GM23338 (cell line): Measurements from ENCODE around the gene LIPA. TPM values are rescaled to one million over a fixed set of nuclear protein-coding genes. Genes with fewer than 3 reads are reported as not detected.

ENCODE experiments used
- ATAC-seq: fragments of 200-7000 bp; cut with Tn5 transposase; 3 replicates; pipeline ENCODE4 v1.9.1; 2020
- DNase-seq: peaks from one replicate; pipeline ENCODE4 v3.0.0-alpha.2; 2015; ENCODE audit warnings: low spot score
- H2AFZ ChIP-seq: fragments of 200-600 bp; sonication (generic); 2 replicates; pipeline ENCODE4 v1.8.0; 2016; ENCODE audit warnings: antibody characterized with exemption, mild to moderate bottlenecking, moderate library complexity
- H3F3A ChIP-seq: fragments of 200-600 bp; sonication (generic); replicated peaks from 2 replicates; pipeline ENCODE4 v1.8.0; 2017; ENCODE audit warnings: antibody characterized with exemption, mixed run types, low read depth
- H3K27ac ChIP-seq: fragments of 200-600 bp; sonication (generic); 2 replicates; pipeline ENCODE4 v1.6.1; 2016; ENCODE audit warnings: low read depth
- H3K27me3 ChIP-seq: fragments of 200-600 bp; sonication (generic); 2 replicates; pipeline ENCODE4 v1.8.0; 2016; ENCODE audit warnings: mild to moderate bottlenecking, mixed run types, moderate library complexity; ENCODE audit not compliant: insufficient read depth
- H3K36me3 ChIP-seq: fragments of 200-600 bp; sonication (generic); 2 replicates; pipeline ENCODE4 v1.8.0; 2016; ENCODE audit warnings: mild to moderate bottlenecking; ENCODE audit not compliant: insufficient read depth
- H3K4me1 ChIP-seq: fragments of 200-600 bp; sonication (generic); 2 replicates; pipeline ENCODE4 v1.8.0; 2016; ENCODE audit warnings: mild to moderate bottlenecking, moderate library complexity; ENCODE audit not compliant: insufficient read depth
- H3K4me2 ChIP-seq: fragments of 200-600 bp; sonication (generic); 2 replicates; pipeline ENCODE4 v1.7.1; 2017; ENCODE audit warnings: mixed run types
- H3K4me3 ChIP-seq: fragments of 200-600 bp; sonication (generic); 2 replicates; pipeline ENCODE4 v1.6.1; 2016; ENCODE audit warnings: mixed run types
- H3K79me2 ChIP-seq: fragments of 200-600 bp; sonication (generic); replicated peaks from 2 replicates; pipeline ENCODE4 v1.8.0; 2017; ENCODE audit warnings: mild to moderate bottlenecking; ENCODE audit not compliant: insufficient read depth
- H3K9me2 ChIP-seq: fragments of 200-600 bp; sonication (generic); 2 replicates; pipeline ENCODE4 v1.8.0; 2017; ENCODE audit not compliant: insufficient read depth
- H4K20me1 ChIP-seq: fragments of 200-600 bp; sonication (generic); replicated peaks from 2 replicates; pipeline ENCODE4 v1.8.0; 2017; ENCODE audit warnings: mild to moderate bottlenecking; ENCODE audit not compliant: insufficient read depth
- H3K27ac Mint-ChIP-seq: 2 replicates; pipeline ENCODE4 v1.8.0; 2020; ENCODE audit warnings: inconsistent platforms, mild to moderate bottlenecking, moderate library complexity, mixed read lengths
- H3K27me3 Mint-ChIP-seq: 3 replicates; pipeline ENCODE4 v1.8.0; 2022; ENCODE audit warnings: low read depth, mild to moderate bottlenecking, moderate library complexity, mixed read lengths, inconsistent platforms; ENCODE audit not compliant: insufficient read depth, poor library complexity
- H3K36me3 Mint-ChIP-seq: 3 replicates; pipeline ENCODE4 v1.8.0; 2021; ENCODE audit warnings: low read depth, mild to moderate bottlenecking, inconsistent platforms, moderate library complexity, mixed read lengths
- H3K4me1 Mint-ChIP-seq: 3 replicates; pipeline ENCODE4 v1.8.0; 2020; ENCODE audit warnings: mild to moderate bottlenecking, inconsistent platforms, mixed read lengths
- H3K4me3 Mint-ChIP-seq: 3 replicates; pipeline ENCODE4 v1.8.0; 2021; ENCODE audit warnings: moderate library complexity, mild to moderate bottlenecking, inconsistent platforms, mixed read lengths
- H3K9me3 Mint-ChIP-seq: 3 replicates; pipeline ENCODE4 v1.8.0; 2020; ENCODE audit warnings: moderate library complexity, mild to moderate bottlenecking, inconsistent platforms, mixed read lengths
- CREB1 ChIP-seq: fragments of 250-450 bp; sonication (Bioruptor Pico); IDR thresholded peaks from 2 replicates; pipeline ENCODE4 v1.5.0; 2020; ENCODE audit warnings: low read depth, mild to moderate bottlenecking, moderate library complexity
- CTCF ChIP-seq, 2 experiments: fragments of 200-600 bp in 1 of 2; sonication (generic) in 1 of 2; conservative IDR thresholded peaks; 2 replicates each; pipeline versions ENCODE4 v1.5.1 to v1.6.1; 2016 to 2017; ENCODE audit warnings: antibody characterized with exemption in 2 of 2, low read depth in 2 of 2, mild to moderate bottlenecking in 2 of 2, moderate library complexity in 1 of 2
- ETS1 ChIP-seq: IDR thresholded peaks from 2 replicates; pipeline ENCODE4 v1.6.1; 2016; ENCODE audit warnings: antibody characterized with exemption
- EZH2 ChIP-seq: fragments of 200-600 bp; sonication (generic); IDR thresholded peaks from one replicate; pipeline ENCODE4 v1.8.0; 2017; ENCODE audit warnings: antibody characterized with exemption, mild to moderate bottlenecking, low read depth; ENCODE audit not compliant: unreplicated experiment
- EZH2phosphoT487 ChIP-seq: fragments of 200-600 bp; sonication (generic); IDR thresholded peaks from one replicate; pipeline ENCODE4 v1.8.1; 2018; ENCODE audit warnings: antibody characterized with exemption; ENCODE audit not compliant: unreplicated experiment
- JUNB ChIP-seq: IDR thresholded peaks from one replicate; pipeline ENCODE4 v1.6.1; 2016; ENCODE audit warnings: antibody characterized with exemption; ENCODE audit not compliant: unreplicated experiment
- NANOG ChIP-seq: IDR thresholded peaks from 2 replicates; pipeline ENCODE4 v1.6.1; 2016; ENCODE audit warnings: antibody characterized with exemption, borderline replicate concordance
- POLR2AphosphoS5 ChIP-seq: IDR thresholded peaks from 2 replicates; pipeline ENCODE4 v1.6.1; 2016; ENCODE audit warnings: antibody characterized with exemption, low read depth
- REST ChIP-seq: IDR thresholded peaks from one replicate; pipeline ENCODE4 v1.6.1; 2018; ENCODE audit warnings: antibody characterized with exemption; ENCODE audit not compliant: unreplicated experiment
- STAT1 ChIP-seq: IDR thresholded peaks from one replicate; pipeline ENCODE4 v1.6.1; 2016; ENCODE audit warnings: antibody characterized with exemption; ENCODE audit not compliant: unreplicated experiment
- ZNF114 ChIP-seq: fragments of 250-450 bp; sonication (Bioruptor Pico); IDR thresholded peaks from 2 replicates; pipeline ENCODE4 v1.5.0; 2020; ENCODE audit warnings: mild to moderate bottlenecking, moderate library complexity
- ZNF331 ChIP-seq: fragments of 250-450 bp; sonication (Bioruptor Pico); IDR thresholded peaks from 2 replicates; pipeline ENCODE4 v1.5.0; 2020; ENCODE audit warnings: low read depth, mild to moderate bottlenecking, moderate library complexity
- ZNF462 ChIP-seq: fragments of 250-450 bp; sonication (Bioruptor Pico); IDR thresholded peaks from 2 replicates; pipeline ENCODE4 v1.5.0; 2020; ENCODE audit warnings: mild to moderate bottlenecking, moderate library complexity
- polyA plus RNA-seq: library from polyadenylated mRNA; unstranded; fragments of >200 nt; fragmentation: Nextera tagmentation; extraction: Ambion mirVana; gene quantifications from 2 replicates; pipeline ENCODE4 v1.2.1, GENCODE V29; 2016
- total RNA-seq: library from RNA; depleted of rRNA; stranded (reverse); fragments of >200 nt; shearing (Covaris generic); gene quantifications from 2 replicates; pipeline ENCODE4 v1.2.3, GENCODE V29; 2014

Gene LIPA
- total and polyA plus RNA-seq, 2 experiments from 2014 or later: 37.8 to 86.3 TPM

GRCh38 chr10:89294721-89295239 is 43.2 kb upstream of the LIPA start:
- H3K27ac ChIP-seq: no peak overlapping the region
- no peaks in the 10 kb centered on the region for H3K36me3 ChIP-seq
- TF ChIP-seq POLR2AphosphoS5: no peak
- no peak for TF ChIP-seq EZH2phosphoT487
- TF ChIP-seq NANOG: no peak
- TF ChIP-seq CTCF (conservative IDR thresholded peaks at IDR 0.05; ENCODE audit: low read depth in 2 of 2): no peak
- TF ChIP-seq STAT1: no peak
- no peak for TF ChIP-seq ZNF462 (CRISPR knock-in tag)
- TF ChIP-seq REST: no peak
- no peak for TF ChIP-seq ZNF114
- no peak for TF ChIP-seq EZH2
- TF ChIP-seq CREB1: no peak
- TF ChIP-seq ZNF331 (CRISPR knock-in tag): no peak
- no peak for TF ChIP-seq ETS1
- TF ChIP-seq JUNB: no peak
- H3K4me2 ChIP-seq: no peak overlapping the region
- Mint-ChIP-seq H3K4me1 (no peaks in the 10 kb centered on the region), H3K27ac (no peak overlapping the region), H3K4me3 (no peak overlapping the region), H3K36me3 (no peaks in the 10 kb centered on the region), H3K27me3 (no peaks in the 10 kb centered on the region), H3K9me3 (no peaks in the 10 kb centered on the region)
- H2AFZ ChIP-seq: no peak overlapping the region
- ATAC-seq: no peak
- DNase-seq: no peak
- H3K9me2 ChIP-seq: no peaks in the 10 kb centered on the region
- no peaks in the 10 kb centered on the region for H3F3A ChIP-seq
- H3K4me1 ChIP-seq: no peaks in the 10 kb centered on the region
- H3K27me3 ChIP-seq: no peaks in the 10 kb centered on the region
- H3K4me3 ChIP-seq: no peak overlapping the region
- no peaks in the 10 kb centered on the region for H4K20me1 ChIP-seq
- H3K79me2 ChIP-seq: no peaks in the 10 kb centered on the region
